ACC112 (cell line): ENCODE measurements around the gene MAPK8IP1.

Source experiments
- H2AFZ ChIP-seq: fragments of 200-600 bp; sonication (generic); one replicate; pipeline ENCODE4 v1.6.0; 2017; ENCODE audit warnings: antibody characterized with exemption, low read length; ENCODE audit not compliant: unreplicated experiment
- H3K27ac ChIP-seq: fragments of 200-600 bp; sonication (generic); 2 replicates; pipeline ENCODE4 v1.5.1; 2014; ENCODE audit warnings: low read depth, mild to moderate bottlenecking, antibody characterized with exemption, low read length, moderate library complexity
- H3K27me3 ChIP-seq: fragments of 200-600 bp; sonication (generic); 2 replicates; pipeline ENCODE4 v1.6.1; 2014; ENCODE audit warnings: mild to moderate bottlenecking, antibody characterized with exemption, low read length, moderate library complexity, mixed read lengths; ENCODE audit not compliant: insufficient read depth
- H3K36me3 ChIP-seq: fragments of 200-600 bp; sonication (generic); 2 replicates; pipeline ENCODE4 v1.6.1; 2016; ENCODE audit warnings: mild to moderate bottlenecking, antibody characterized with exemption, low read length, moderate library complexity, mixed read lengths; ENCODE audit not compliant: insufficient read depth
- H3K4me1 ChIP-seq: fragments of 200-600 bp; sonication (generic); one replicate; pipeline ENCODE4 v1.6.1; 2016; ENCODE audit warnings: low read length, mixed read lengths; ENCODE audit not compliant: insufficient read depth, unreplicated experiment, control insufficient read depth
- H3K4me3 ChIP-seq: fragments of 200-600 bp; sonication (generic); 2 replicates; pipeline ENCODE4 v1.5.1; 2014; ENCODE audit warnings: mild to moderate bottlenecking, low read depth, low read length
- H3K79me2 ChIP-seq: fragments of 200-600 bp; sonication (generic); one replicate; pipeline ENCODE4 v1.6.0; 2016; ENCODE audit warnings: low read length; ENCODE audit not compliant: control insufficient read depth, unreplicated experiment, insufficient read depth

The MAPK8IP1 gene

GRCh38 chr11:45927332-45927683, 41.9 kb downstream of the MAPK8IP1 start:
- Histone ChIP-seq H3K4me1 (peaks cover 2% of the 10 kb centered on the region), H3K79me2 (no peaks in the 10 kb centered on the region), H2AFZ (no peak overlapping the region), H3K27me3 (peaks cover 20% of the 10 kb centered on the region), H3K27ac (no peak overlapping the region), H3K36me3 (no peaks in the 10 kb centered on the region), H3K4me3 (no peak overlapping the region)

DNA sequence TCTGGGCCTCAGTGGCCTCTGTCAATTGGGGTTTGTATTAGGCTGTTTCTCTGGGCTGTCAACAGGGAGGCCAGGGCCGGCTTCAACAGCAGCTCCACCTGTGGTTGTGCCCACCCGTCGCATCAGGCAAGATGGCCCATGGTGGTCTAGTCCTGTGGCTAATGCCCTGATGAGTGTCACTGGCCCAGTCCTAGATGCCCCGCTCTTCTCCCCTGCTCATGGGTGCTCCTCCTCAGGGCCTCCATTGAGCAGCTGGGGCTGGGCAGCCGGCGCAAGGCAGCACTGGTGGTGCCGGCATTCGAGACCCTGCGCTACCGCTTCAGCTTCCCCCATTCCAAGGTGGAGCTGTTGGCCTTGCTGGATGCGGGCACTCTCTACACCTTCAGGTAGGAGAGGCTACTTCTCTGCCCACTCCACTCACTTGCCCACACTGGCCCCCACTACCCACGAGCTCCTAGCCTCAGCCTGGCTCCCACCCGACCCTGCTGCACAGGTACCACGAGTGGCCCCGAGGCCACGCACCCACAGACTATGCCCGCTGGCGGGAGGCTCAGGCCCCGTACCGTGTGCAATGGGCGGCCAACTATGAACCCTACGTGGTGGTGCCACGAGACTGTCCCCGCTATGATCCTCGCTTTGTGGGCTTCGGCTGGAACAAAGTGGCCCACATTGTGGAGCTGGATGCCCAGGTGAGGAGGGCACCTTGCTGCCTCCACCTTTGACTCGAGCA, 42.4 kb downstream of the MAPK8IP1 start:
- H3K27ac ChIP-seq, result no peak overlapping the region
- H3K27me3 ChIP-seq, result peaks cover 14% of the 10 kb centered on the region
- H3K79me2 ChIP-seq, result no peaks in the 10 kb centered on the region
- H3K4me1 ChIP-seq, result peaks cover 2% of the 10 kb centered on the region
- H3K36me3 ChIP-seq, result no peaks in the 10 kb centered on the region
- no peak overlapping the region for H2AFZ ChIP-seq
- no peak overlapping the region for H3K4me3 ChIP-seq

DNA sequence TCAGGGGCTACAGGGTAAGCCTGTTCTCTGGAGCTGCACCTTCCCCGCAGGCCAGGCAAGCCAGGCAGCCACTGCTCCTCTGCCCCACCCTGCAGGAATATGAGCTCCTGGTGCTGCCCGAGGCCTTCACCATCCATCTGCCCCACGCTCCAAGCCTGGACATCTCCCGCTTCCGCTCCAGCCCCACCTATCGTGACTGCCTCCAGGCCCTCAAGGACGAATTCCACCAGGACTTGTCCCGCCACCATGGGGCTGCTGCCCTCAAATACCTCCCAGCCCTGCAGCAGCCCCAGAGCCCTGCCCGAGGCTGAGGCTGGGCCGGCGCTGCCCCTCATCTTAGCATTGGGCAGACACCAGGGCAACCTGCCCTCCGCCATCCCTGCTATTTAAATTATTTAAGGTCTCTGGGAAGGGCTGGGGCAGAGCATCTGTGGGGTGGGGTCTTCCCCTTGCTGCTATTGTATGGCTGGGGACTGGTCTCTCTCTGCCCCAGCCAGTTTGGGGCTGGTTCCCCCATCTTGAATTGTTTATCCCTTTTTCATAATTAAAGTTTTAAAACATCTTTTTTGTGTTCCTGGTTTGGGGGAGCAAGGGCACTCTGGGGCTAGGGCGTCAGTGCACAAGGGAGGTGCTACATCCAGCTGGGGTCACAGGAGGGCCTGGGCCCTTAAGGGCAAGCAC, 43.2 kb downstream of the MAPK8IP1 start:
- Histone ChIP-seq H3K27ac (no peak overlapping the region), H3K79me2 (no peaks in the 10 kb centered on the region), H3K36me3 (no peaks in the 10 kb centered on the region), H3K4me1 (peaks cover 2% of the 10 kb centered on the region), H3K4me3 (no peak overlapping the region), H2AFZ (no peak overlapping the region), H3K27me3 (peaks cover 7% of the 10 kb centered on the region; the same call in 1 of the 2 replicates)

DNA sequence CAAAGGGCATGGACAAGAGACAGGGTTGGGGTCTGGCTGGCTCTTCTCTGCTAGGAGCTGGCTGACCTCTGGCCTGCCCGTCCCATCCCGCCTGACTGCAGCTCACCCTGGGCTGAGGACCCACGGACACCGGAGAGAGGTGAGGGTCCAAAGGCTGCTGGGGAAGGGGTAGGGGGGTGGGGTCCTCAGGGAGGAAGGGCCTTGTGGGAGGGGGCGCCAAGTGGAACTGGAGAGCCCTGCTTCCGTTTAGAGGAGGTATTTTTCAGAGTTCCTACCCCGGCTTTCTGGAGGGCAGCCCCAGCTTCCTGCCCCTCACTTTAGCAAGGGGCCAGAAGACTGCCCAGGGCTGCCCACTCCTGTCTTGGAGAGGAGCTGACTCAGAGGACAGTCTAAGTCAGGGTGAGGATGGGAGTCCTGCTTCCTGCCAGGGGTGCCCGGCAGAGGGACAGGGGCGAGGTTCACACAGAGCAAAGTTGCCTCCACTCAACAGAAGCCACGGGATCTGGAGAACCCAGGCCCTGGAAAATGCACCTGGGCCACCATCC, 44.1 kb downstream of the MAPK8IP1 start:
- H3K36me3 ChIP-seq, result no peaks in the 10 kb centered on the region
- peaks cover 2% of the 10 kb centered on the region for H3K4me1 ChIP-seq
- no peak overlapping the region for H2AFZ ChIP-seq
- H3K4me3 ChIP-seq, result no peak overlapping the region
- no peak overlapping the region for H3K27ac ChIP-seq
- no peaks in the 10 kb centered on the region for H3K79me2 ChIP-seq
- no peaks in the 10 kb centered on the region for H3K27me3 ChIP-seq

- H3K4me3 ChIP-seq, result no peak overlapping the region
- H3K4me1 ChIP-seq, result peaks cover 2% of the 10 kb centered on the region
Measured at GRCh38 chr11:45930031-45930794, 44.8 kb downstream of the MAPK8IP1 start.

DNA sequence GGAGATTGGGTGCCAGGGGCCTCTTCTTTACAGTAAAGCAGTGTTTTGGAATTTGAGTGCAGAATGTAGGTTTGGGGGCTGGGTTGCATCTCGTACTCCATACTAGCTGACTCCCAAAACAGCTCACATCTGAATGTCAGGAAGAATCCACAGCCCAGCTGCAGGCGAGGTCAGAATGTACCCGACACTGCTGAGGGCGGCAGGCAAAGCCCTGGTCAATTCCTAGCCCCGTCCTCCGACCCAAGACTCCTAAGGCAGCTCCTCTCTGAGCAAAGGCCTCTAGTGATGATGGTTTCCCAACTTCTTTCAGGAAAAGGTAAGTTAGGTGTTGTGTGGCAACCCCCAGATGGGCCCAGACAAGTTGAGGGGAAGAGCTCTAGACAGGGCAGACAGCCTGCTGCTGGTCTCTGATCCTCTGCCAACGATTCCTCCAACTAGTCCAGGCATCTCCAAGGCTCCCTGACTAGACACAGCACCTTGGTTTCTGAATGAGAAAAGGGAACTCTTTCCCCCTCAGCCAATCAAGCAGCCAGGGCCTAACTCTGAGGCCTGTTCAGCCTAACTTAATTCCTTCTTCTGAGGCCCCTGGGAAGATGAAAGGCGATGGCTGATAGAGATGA, 45.6 kb downstream of the MAPK8IP1 start:
- no peaks in the 10 kb centered on the region for H3K27me3 ChIP-seq
- H3K27ac ChIP-seq, result no peak overlapping the region
- H3K4me3 ChIP-seq, result no peak overlapping the region
- H3K36me3 ChIP-seq, result peaks cover 11% of the 10 kb centered on the region; the same call in 1 of the 2 replicates
- no peaks in the 10 kb centered on the region for H3K79me2 ChIP-seq
- peaks cover 2% of the 10 kb centered on the region for H3K4me1 ChIP-seq
- no peak overlapping the region for H2AFZ ChIP-seq

More at GRCh38 chr11:45930031-45930794, 44.8 kb downstream of the MAPK8IP1 start:
- no peaks in the 10 kb centered on the region for H3K27me3 ChIP-seq
- H2AFZ ChIP-seq, result no peak overlapping the region
- H3K27ac ChIP-seq, result no peak overlapping the region
- H3K36me3 ChIP-seq, result peaks cover 6% of the 10 kb centered on the region; the same call in 1 of the 2 replicates
- H3K79me2 ChIP-seq, result no peaks in the 10 kb centered on the region

- H3K4me3 ChIP-seq, result no peak overlapping the region
- H3K27ac ChIP-seq, result no peak overlapping the region
- peaks cover 11% of the 10 kb centered on the region; the same call in 1 of the 2 replicates for H3K36me3 ChIP-seq
- H3K4me1 ChIP-seq, result peaks cover 2% of the 10 kb centered on the region
- H3K79me2 ChIP-seq, result no peaks in the 10 kb centered on the region
- no peaks in the 10 kb centered on the region for H3K27me3 ChIP-seq
- H2AFZ ChIP-seq, result no peak overlapping the region
Measured at GRCh38 chr11:45931739-45932138, 46.3 kb downstream of the MAPK8IP1 start.

- Histone ChIP-seq H3K27ac (no peak overlapping the region), H2AFZ (no peak overlapping the region), H3K4me3 (no peak overlapping the region), H3K27me3 (no peaks in the 10 kb centered on the region), H3K4me1 (peaks cover 2% of the 10 kb centered on the region), H3K36me3 (peaks cover 11% of the 10 kb centered on the region; the same call in 1 of the 2 replicates), H3K79me2 (no peaks in the 10 kb centered on the region)
Measured at GRCh38 chr11:45932217-45932616, 46.8 kb downstream of the MAPK8IP1 start.

DNA sequence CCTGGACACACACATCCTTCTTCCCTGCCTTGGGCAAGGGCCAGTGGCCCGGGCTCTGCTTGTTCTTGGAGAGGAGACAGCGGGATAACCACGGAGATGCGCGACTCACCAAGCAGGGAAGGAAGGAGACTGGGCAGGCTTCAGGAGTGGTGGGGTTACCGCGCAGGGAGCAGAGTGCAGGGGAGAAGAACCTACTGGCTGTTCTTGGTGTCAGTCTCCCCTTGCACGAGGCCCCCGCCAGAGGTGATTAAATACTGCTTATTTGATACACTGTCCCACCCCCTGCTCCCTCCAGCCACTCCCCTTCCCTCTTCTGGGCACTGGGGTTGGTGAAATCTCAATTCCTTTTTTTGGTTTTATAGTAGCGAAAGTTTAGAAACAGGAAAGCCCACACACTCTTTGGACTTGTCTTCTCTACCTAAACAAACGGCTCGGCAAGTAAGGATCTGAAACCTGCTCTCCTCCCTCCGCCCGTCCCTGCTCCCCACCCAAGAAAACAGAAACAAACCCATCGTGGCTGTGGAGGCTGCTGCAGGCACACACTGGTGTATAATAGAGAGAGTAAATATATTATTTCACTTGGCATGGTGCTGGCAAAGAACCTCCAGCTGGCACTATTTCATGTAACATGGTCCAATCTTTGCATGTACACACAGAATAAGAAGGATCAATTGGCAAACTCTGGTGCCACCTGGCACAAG, 47.8 kb downstream of the MAPK8IP1 start:
- no peak overlapping the region for H3K27ac ChIP-seq
- peaks cover 2% of the 10 kb centered on the region for H3K4me1 ChIP-seq
- H3K36me3 ChIP-seq, result peaks cover 15% of the 10 kb centered on the region; the same call in 1 of the 2 replicates
- H3K79me2 ChIP-seq, result no peaks in the 10 kb centered on the region
- no peaks in the 10 kb centered on the region for H3K27me3 ChIP-seq
- H3K4me3 ChIP-seq, result no peak overlapping the region
- no peak overlapping the region for H2AFZ ChIP-seq
